GM10248 (cell line): ENCODE results near the gene CARNS1.

Source experiments
- CTCF ChIA-PET: fragments of 300-600 bp; sonication (Branson Sonifier 250); formaldehyde crosslinking; extraction: SDS; loops from one replicate; lab custom pipeline; 2021; ENCODE audit warnings: antibody characterized with exemption; lab: Yijun Ruan, JAX
- POLR2A ChIA-PET: fragments of 350-650 bp; sonication (Branson Sonifier 250); formaldehyde crosslinking; extraction: SDS; loops from one replicate; lab custom pipeline; 2020; ENCODE audit warnings: antibody characterized with exemption; lab: Yijun Ruan, JAX
- DNase-seq: peaks from one replicate; pipeline ENCODE4 v3.0.0; 2012; ENCODE audit errors: extremely low spot score
- CTCF ChIP-seq: IDR thresholded peaks from 2 replicates; pipeline ENCODE4 v1.5.1; 2012; ENCODE audit warnings: mild to moderate bottlenecking, low read depth; ENCODE audit errors: extremely low read depth, missing control alignments, control extremely low read depth

CARNS1 gene

GRCh38 chr11:67389477-67389876 lies 26.0 kb upstream of the CARNS1 start:
- peak; percentile 70 for TF ChIP-seq CTCF
- POLR2A ChIA-PET, result no interaction called here
- CTCF ChIA-PET, result interaction anchor here (0.6 to 42.5 kb wide), 9 partner anchors 18 to 122 kb away, joined by 3 to 1573 read pairs (median 4); partner anchors contain the start of genes CDK2AP2, CLCF1, PITPNM1 and POLD4
- DNase-seq, result no peak

GRCh38 chr11:67390947-67391303 lies 24.6 kb upstream of the CARNS1 start:
- POLR2A ChIA-PET, result interaction anchor here (1.9 kb wide), 1 partner anchor 11 kb away, joined by 22 read pairs; the partner anchor contains the start of gene PPP1CA
- CTCF ChIA-PET, result interaction anchor here (1.1 to 42.5 kb wide), 7 partner anchors 11 to 119 kb away, joined by 3 to 1573 read pairs (median 4); partner anchors contain the start of genes CDK2AP2, CLCF1, PITPNM1 and POLD4
- no peak for DNase-seq
- no peak for TF ChIP-seq CTCF

- DNase-seq, result peak; percentile 98
- no peak for TF ChIP-seq CTCF
- ChIA-PET POLR2A (interaction anchor here (0.5 to 1.9 kb wide), 6 partner anchors 10 to 152 kb away, joined by 3 to 22 read pairs (median 3); partner anchors contain the start of genes POLD4 and PPP1CA), CTCF (interaction anchor here (0.6 to 42.5 kb wide), 13 partner anchors 10 to 257 kb away, joined by 3 to 1573 read pairs (median 3); partner anchors contain the start of genes CDK2AP2, CLCF1, PITPNM1 and POLD4)
These were observed 23.9 kb upstream of the CARNS1 start, which contains the start of gene RAD9A for GRCh38 chr11:67391304-67392182. Gene RAD9A (plus strand): TSS chr11:67391986. CDS start chr11:67392045, 59 bp downstream.

- POLR2A ChIA-PET, result interaction anchor here (0.5 to 1.9 kb wide), 6 partner anchors 9 to 153 kb away, joined by 3 to 22 read pairs (median 3); partner anchors contain the start of genes POLD4 and PPP1CA
- TF ChIP-seq CTCF, result no peak
- no peak for DNase-seq
- CTCF ChIA-PET, result interaction anchor here (1.1 to 42.5 kb wide), 11 partner anchors 9 to 120 kb away, joined by 3 to 1573 read pairs (median 3); partner anchors contain the start of genes CLCF1, PITPNM1, POLD4 and PPP1CA
These were observed 23.2 kb upstream of the CARNS1 start for GRCh38 chr11:67392183-67392715.

- no peak for TF ChIP-seq CTCF
- POLR2A ChIA-PET, result interaction anchor here (0.7 kb wide), 1 partner anchor 1916 kb away, joined by 5 read pairs; no protein-coding TSS in a partner anchor
- DNase-seq, result no peak
- CTCF ChIA-PET, result interaction anchor here (3.2 to 42.5 kb wide), 2 partner anchors 8 to 26 kb away, joined by 32 to 1573 read pairs; partner anchors contain the start of genes CLCF1, POLD4 and PPP1CA
These were observed 22.0 kb upstream of the CARNS1 start for GRCh38 chr11:67393437-67393836.
